ENCODE measurements around the gene ZNF385B.

The ZNF385B gene

DNA sequence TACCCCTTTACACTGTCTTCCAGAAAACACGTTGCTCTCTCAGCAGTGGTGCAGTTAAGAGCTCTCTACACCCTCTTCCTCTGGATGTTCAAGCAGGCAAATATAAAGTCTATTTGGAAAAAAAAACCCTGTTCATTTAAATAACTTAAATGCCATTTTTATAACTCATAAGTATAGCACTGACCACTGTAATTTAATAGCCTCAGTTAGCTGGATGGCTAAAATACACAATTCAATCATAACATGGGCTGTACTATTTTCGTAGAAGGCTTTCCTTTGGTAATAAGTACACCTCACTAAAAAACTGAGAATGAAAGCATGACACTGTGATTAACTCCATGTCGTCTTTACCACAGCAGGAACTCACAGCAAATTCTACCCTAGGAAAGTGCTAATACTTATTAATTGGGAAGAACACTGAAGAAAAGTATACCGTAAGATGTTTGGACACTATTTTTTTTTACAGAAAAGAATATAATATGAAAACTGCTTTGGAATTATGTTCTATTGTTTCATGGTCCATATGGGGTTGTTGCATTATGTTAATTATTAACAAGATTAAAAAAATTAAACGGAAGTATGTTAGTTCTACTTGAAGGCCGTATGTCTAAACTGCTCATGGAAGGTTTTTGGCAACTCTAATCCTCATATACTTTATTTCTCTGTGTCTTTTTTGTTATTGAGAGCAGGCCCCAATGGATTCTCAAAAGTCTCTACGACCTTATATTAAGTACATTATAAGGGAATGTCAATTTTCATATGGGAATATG lies 269.1 kb downstream of the ZNF385B start:
- no peak for DNase-seq (ENCODE audit: low read depth in 2 of 2)

DNA sequence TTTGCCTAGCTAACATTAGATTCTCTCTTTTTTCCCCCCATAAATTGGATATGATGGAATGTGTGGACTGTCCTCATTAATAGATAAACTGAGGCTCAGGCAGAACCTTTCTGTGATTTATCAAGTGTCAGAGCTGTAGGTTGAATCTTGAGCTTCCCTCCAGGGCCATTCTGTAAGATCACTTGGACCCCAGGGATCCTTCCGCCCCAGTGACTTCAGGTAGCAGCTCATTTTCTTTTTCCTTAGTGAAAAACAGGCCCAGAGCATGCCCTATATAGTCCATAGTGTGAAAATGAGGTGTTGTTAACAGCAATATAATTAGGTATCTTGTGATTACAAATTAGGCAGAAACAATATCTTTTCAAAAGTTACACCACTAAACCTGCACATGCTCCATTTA lies 269.7 kb downstream of the ZNF385B start:
- DNase-seq (ENCODE audit: low read depth in 2 of 2), result no peak

DNA sequence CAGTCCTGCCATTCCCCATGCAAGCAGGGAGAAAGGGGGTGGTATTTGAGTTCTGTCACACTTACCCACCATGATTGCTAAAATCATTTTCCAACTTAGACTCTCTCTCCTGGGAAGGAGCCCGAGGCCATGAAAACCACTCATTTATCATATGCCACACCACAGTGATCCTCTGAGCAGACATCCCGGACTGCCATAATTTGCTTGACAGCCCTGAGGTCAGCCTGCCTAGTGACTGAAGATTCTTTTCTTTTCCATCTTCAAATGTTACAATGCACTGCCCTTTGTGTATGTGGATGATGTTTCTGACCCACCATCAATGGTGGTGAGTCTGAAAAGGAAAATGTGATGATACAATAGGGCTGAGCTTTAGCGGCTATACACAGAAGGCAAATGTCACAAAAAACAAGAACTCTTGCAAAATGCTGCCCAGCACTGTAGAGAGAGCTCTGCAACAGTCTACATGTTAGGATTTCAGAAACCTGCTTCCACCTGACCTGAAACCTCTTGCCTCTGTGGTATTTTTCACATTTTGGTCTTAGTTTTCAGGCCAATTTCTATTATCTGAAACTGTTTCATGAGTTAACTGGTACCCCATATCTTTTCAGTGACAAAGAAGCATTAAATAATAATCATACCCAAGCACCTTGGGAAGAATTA lies 272.8 kb downstream of the ZNF385B start:
- no peak for DNase-seq (ENCODE audit: low read depth in 2 of 2)

DNA sequence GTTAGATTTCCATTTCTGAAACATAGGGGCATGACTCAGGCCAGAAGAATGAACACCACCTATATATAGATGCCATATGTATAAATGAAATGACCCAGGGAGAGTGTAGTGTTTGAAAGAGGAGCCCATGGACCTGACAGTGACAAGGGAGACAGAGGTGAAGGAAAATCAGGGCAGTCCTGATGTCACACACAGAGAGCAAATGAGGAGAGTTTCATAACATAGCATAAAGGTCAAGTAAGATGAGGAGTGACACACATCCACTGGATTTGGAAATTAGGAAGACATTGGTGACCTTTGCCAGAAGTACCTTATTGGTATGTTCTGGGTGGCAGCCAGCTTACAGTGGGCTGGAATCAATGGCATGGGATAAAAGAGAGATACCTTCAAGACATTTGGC lies 276.7 kb downstream of the ZNF385B start:
- DNase-seq (ENCODE audit: low read depth in 2 of 2), result no peak

DNA sequence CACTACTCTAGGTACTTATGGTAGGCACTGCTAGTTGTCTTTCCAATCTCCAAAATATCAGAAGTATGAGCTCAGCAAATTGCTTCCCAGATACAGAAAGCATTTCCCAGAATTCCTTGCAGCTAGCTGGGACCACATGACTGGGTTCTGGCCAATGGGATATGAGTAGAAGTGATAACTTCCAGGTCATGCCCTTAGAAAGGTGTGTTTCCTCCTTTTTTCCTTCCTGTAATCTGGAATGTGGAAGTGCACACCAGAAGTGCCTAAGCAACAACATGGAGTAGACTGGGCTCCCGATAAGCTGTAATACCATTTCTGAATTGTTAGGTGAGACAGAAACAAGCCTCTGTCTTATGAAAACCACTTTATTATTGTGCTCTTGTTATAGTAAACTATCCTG lies 279.8 kb downstream of the ZNF385B start:
- no peak for DNase-seq (ENCODE audit: low read depth in 2 of 2)

DNA sequence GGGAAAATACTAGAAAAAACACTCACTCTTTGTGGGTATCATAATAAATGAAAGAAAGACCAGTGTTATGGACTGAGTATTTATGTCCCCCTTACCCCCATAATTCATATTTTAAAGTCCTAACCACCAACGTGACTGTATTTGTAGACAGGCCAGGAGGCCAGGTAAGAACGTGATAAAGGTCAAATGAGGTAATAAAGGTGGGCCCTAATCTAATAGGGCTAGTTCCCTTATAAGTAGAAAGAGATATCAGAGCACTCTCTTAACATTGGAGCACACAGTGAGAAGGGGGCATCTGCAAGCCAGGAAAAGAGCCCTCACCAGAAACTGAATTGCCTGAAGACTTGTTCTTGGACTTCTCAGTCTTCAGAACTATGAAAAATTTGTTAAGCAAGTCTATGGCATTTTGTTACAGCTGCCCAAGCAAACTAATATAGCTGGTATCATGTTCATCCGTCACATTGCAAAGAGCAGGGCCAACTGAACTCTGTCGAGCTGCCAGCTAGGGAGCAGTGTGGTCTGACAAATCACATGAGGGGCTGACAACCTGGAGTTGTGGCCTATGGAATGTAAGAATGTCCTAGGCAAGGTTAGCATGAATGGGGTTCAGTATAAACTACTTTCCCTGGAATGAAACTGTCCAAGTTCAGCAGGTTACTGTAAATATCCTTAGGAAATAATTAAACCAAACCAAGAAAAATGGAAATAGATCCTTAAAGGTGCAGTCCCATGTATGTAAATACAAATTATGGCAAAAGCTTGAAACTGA lies 280.9 kb downstream of the ZNF385B start:
- DNase-seq (ENCODE audit: low read depth in 2 of 2), result no peak

DNA sequence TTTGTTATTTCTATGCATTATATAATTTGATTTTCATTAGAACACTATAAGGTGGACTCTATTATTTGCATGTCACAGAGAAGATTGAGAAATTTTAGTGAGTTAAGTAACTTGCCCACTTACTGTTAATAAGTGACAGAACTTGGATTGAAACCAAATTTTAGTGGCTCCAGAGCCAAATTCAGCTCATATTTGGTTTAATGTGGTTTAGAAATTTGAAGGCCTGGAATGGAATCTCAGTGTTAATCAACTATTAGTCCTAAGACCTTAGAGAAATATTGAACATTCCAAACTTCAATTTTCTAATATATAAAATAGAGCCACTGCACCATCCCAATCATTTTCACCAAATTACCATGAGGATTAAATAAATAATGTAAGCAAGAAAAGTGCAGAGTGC lies 281.6 kb downstream of the ZNF385B start:
- DNase-seq (ENCODE audit: low read depth in 2 of 2), result no peak

DNA sequence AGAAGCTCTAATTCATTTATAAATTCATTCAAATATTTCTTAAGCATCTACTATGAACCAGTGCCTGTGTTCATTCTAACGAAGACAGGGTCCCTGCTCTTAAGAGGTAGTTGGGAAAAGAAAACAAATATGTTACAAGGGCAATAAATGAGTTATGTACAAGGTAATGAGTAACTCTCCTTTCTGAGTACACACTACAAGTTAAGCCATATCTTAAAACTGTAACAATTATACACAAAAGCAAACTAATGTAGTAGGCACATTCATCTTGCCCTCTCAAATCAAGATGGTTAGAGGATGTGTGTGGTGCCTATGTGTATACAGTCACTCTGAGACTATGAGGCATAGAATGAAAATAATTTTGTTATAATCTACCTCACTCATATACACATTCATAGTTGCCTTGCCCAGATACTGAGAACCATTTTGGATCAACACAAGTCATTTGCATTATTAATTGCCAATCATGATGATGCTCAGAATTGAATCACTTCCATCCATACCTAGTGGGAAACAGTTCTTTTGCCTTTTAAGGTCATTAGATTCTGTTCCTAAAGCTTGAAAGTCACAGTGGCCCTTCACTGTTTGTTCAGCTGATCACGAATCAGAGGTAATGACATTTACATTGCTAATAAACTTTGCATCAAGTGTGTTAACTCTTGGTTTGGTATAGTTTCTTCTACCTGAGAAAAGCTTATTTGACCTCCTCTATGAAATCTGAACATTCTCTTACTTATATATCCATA lies 283.1 kb downstream of the ZNF385B start:
- no peak for DNase-seq (ENCODE audit: low read depth in 2 of 2)

DNA sequence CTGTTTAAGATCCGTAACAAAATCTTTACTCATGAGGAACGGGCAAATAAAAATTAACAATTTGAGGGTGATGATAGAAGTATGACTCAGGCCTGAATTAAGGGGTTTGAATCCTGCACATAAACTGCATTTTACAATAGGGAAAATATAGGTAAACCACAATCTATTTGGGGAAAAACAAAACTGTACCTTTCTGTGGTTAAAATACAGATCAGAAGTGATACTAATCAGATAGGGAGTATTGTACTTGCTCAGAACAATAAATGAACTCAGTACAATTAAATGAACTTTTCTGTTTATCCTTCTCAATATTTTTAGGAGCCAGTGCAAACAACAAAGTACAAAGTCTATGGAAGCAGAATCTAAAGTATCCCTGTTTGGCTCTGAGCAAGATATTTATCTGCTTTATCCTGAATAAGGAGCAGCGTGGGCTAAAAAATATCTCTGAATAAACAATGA lies 287.3 kb downstream of the ZNF385B start:
- no peak for DNase-seq (ENCODE audit: low read depth in 2 of 2)

DNA sequence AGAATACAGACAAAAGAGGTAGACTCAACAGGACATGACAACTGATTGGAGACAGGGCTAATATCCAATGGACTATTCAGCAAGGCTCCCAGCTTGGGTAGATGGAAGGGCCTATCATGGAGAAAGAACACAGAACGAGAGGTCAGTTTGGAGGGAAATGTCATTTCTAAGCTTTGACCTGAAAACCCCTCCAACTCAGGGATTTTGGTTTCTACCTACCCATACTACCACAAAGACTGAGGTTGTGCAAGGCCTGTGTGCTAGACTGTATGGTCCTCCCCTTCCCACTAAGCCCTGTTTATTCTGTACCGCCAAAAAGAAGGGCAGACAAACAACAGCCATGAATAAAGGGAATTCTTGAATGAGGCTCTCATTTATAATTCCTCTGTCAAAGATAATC lies 288.9 kb downstream of the ZNF385B start:
- DNase-seq (ENCODE audit: low read depth in 2 of 2), result no peak

DNA sequence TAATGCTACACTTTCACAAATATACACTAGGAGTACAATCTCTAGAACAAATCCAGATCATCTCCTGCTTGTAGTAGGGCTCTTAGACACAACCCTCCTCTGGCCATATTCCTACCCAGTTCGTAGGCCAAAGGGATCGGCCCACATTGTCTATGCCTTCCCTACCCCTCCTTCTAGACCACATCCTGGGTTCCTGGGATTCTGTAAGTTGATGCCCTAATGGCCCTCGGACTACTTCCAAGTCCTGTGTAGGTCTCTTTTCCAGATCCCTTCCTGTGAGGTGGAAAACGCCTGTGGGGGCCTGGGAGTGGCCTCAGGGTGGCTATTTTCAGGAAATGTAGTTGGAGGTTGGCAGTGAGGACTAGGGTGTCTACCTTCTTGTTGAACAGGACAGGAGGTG lies 289.7 kb downstream of the ZNF385B start:
- no peak for DNase-seq (ENCODE audit: low read depth in 2 of 2)

DNA sequence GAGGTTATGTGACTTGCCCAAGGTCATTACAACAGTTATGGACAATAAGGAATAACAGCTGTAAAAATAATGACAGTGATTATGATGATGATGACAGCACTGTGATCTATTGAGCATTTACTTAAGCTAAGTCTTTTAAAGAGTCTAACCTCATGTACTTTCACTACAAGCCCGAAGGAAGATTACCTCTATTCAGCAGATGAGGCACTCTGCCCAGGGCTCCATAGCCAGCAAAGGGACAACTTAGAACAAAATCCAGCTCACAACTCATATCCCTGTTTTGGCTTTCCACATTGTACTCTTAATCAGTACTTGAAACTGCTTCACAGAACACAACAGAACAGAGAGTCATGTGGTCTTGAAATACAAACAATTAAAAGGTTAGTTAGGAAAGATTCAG lies 290.2 kb downstream of the ZNF385B start:
- DNase-seq (ENCODE audit: low read depth in 2 of 2), result no peak

DNA sequence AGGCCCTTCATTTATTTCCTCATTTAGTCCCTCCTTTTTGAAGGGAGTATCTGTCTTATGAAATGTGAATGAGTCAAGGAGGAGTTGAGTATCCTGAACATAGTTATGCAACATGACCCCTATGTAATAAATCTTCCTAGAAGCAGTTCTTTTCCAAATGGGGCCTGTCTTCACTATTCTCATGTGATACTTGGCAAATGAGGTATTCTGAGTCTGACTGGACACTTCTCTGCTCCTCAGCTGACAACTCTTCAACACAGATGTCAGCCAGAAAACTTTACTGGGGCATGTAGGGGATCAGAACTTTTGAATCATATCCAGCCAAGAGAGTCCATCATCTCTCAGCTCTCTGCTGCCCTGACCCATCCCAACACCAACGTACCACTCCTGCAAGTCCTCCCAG lies 291.6 kb downstream of the ZNF385B start:
- no peak for DNase-seq (ENCODE audit: low read depth in 2 of 2)

DNA sequence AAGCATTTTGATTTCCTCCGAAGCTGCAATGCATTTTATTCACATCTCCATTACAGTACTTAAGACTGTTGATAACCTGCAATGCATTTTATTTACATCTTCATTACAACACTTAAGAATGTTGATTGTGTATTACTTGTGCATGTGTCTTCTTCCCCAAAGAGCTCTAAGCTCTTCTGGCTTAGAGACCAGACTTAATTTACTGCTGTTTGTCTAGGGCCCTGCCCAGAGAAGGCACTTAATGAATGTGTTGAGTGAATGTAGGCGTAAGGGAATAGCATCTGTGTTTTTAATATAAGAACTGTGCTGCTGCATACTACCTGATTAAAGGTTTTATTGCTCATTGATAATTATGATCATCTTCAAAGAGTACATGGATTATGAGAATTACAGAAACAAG lies 295.6 kb downstream of the ZNF385B start:
- no peak for DNase-seq (ENCODE audit: low read depth in 2 of 2)

DNA sequence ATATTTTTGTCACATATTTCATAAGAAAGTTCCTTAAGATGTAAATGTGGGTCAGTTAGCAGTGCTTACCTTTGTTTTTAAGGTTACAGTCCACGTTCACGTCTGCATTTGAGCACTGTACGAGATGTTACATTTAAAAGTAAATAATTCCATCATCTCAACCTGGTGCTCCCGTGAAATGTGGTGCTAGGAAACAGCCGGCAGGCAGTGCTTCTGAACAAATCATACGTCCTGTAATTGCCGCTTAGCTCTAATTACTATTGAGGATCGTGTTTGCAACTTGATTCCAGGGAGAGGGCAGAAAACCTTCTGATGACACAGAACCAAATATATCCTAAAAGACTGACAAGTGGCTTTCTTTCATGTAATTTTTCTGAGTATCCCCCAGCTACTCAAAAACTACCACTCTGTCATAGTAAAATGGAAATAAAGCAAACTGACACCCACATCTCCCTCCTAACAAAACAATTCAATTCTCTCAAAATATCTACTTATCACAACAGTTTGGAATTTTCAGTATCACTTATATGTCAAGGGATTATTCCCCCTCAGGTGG lies 299.0 kb downstream of the ZNF385B start:
- DNase-seq (ENCODE audit: low read depth in 2 of 2), result no peak

DNA sequence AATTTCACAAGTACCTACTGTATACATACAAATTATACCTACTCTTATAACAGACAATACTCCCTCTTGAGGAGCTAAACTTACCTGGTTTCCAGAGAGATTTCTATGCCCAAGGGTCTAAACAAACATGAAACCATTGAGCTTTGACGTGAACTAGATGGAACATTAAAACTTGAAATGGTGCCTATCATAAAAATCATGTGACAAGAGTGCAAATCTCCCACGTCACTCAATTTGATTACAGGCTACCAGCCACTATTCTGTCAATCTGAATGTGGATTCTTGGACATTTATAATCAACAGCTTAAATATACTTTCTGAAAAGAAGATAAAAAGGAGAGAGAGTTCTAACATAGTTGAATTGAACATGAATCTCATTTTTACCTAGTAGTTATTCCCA lies 299.7 kb downstream of the ZNF385B start:
- no peak for DNase-seq (ENCODE audit: low read depth in 2 of 2)

DNA sequence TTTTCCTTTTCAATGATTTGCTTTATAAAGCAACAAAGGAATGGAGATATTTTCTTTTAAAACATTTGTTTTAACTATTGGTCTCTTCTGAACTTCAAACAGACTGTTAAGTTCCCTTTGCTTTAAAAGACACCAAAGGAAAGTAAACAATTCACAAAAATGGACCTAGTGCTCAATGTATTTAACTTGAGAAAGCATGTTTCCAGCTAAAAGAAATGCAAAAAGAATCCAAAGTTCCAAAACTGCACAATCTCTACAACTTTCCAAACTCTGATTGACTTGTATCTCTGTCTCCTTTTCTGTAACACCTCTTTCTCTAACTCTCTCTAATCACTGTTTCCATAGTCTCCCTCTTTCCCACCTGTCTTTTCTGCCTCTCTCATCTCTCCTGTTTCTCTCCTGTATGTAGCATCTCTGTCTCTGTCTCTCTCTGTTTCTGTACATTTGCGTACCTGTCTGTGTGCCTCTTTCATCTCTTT lies 301.1 kb downstream of the ZNF385B start:
- DNase-seq (ENCODE audit: low read depth in 2 of 2), result no peak

DNA sequence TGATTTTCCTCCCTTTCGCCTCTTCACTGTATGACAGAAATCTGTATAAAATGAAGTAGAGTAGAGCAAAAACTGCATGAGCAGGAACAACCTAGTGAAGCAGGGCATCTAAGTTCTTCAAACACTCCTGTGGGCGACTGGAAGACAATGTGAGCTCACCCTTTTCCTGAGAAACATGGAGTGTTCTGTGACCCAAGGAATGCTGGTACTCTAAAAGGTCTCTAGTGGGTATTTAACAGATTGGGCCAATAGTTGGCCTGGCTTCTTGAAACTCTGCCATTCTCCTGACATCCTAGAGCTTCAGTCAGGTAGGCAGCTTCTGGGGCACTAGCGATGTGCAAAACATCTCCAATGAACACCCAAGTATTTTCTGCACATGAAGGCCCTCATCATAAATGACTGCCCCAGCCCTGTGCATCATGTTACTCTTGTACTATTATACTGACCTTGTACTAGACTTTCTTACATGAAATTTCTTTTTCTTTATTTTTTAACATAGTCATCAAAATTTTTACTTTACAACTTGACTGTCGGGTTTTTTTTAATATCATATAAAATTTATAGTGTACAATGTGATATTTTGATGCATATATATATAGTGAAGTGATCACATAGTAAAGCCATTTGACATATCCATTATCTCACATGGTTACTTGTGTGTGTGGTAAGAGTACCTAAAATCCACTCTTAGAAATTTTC lies 302.2 kb downstream of the ZNF385B start:
- DNase-seq (ENCODE audit: low read depth in 2 of 2), result no peak

DNA sequence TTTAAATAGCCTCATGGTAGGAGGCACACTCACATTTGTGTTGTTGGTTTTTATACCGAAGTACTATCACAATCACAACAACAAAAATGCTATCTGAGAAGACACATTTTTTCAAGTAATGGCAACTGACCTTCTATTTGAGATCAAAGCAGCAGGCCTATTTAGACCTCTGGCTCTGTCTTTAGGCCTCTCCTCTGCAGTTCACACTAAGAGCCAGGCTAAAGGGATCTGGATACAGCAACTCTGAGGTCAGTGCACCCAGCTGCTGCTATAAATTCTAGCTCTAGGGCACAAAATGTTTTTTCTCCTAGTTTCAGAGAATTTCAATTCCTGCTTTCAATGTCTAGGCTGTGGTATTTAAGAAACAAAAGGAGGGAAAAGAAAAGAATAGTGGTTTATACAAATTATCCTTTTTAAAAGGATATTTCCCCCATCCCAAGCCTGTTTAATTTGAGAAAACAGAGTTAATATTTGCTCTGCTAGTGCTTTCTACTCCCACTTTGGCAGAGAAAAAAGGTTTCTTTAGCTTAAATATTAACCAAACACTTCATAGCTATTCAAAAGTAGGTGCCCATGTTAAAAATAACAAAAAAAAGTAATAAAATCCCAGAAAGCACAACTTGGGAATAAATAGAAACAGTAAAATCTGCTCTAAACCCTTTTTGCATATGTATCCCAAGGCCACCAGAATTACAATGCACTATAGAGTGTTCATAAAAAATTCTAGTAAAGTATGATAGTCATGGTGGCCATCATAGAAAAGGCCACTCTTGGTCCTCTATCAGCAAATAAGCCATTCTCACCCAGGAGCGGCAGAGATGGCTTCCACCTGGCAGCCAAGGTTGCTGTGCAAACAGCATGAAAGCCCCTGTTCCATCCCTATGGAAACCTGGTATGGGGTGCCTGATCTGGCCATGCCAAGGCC lies 303.1 kb downstream of the ZNF385B start:
- DNase-seq (ENCODE audit: low read depth in 2 of 2), result no peak

DNA sequence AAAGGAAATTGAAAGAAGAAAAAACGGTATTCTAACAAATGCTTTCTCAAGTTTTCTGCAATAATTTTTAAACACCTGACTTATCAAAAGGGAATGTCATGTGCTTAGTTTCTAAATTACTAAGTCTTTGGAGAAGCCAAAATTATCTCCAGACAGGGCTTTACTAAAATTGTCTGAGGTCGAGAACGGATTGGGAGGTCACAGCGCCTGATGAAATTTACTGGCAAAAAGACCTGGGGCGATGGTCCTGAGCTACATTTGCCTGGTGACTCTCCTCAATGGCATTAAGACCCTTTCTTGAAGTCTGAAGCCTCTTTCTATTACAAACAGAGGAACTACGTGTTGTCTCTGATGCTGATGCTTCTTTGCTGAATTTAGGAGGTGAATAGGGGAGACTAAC lies 305.0 kb downstream of the ZNF385B start:
- DNase-seq (ENCODE audit: low read depth in 2 of 2), result no peak
